GM12865 (cell line): Measurements from ENCODE around the gene APBB1IP.
"Not testable (repeated sequence)": the region's sequence is repeated elsewhere in the genome, so short reads cannot be mapped to it uniquely, and the experiment has no call there.

Source experiments
- DNase-seq: peaks from one replicate; pipeline ENCODE4 v3.0.0; 2010; ENCODE audit warnings: low read depth
- H3K4me3 ChIP-seq: 2 replicates; pipeline ENCODE4 v1.5.1; 2011; ENCODE audit warnings: mild to moderate bottlenecking, low read depth, low read length, control low read depth
- CTCF ChIP-seq: IDR thresholded peaks from 2 replicates; pipeline ENCODE4 v1.5.1; 2011; ENCODE audit warnings: low read length, control low read depth, low read depth, inconsistent platforms; ENCODE audit not compliant: insufficient read depth; ENCODE audit errors: missing control alignments

APBB1IP gene

GRCh38 chr10:26464632-26465280, 26.6 kb downstream of the APBB1IP start:
- TF ChIP-seq CTCF, result no peak
- H3K4me3 ChIP-seq, result no peak overlapping the region
- DNase-seq, result peak; percentile 28

- H3K4me3 ChIP-seq, DNase-seq: not testable (repeated sequence)
Measured at GRCh38 chr10:26466531-26466930, 28.4 kb downstream of the APBB1IP start.

- no peak for TF ChIP-seq CTCF
- no peak for DNase-seq
- no peak overlapping the region for H3K4me3 ChIP-seq
Measured at GRCh38 chr10:26467639-26468038, 29.5 kb downstream of the APBB1IP start.

GRCh38 chr10:26468291-26468690, 30.1 kb downstream of the APBB1IP start:
- no peak for TF ChIP-seq CTCF
- DNase-seq, result no peak
- H3K4me3 ChIP-seq, result no peak overlapping the region

- TF ChIP-seq CTCF, result no peak
- DNase-seq, result peak; percentile 63
- no peak overlapping the region for H3K4me3 ChIP-seq
Measured at GRCh38 chr10:26468700-26469099, 30.6 kb downstream of the APBB1IP start.

- no peak for TF ChIP-seq CTCF
Measured at GRCh38 chr10:26472492-26472778, 34.3 kb downstream of the APBB1IP start.

GRCh38 chr10:26474026-26474425, 35.9 kb downstream of the APBB1IP start:
- TF ChIP-seq CTCF, result no peak
- H3K4me3 ChIP-seq, result no peak overlapping the region
- no peak for DNase-seq

More at GRCh38 chr10:26472492-26472778, 34.3 kb downstream of the APBB1IP start:
- no peak for DNase-seq
- no peak overlapping the region for H3K4me3 ChIP-seq

- not testable (repeated sequence) for H3K4me3 ChIP-seq, DNase-seq
Measured at GRCh38 chr10:26474845-26475244, 36.7 kb downstream of the APBB1IP start.
